KMS-11 (cell line): Measurements from ENCODE around the gene ZNF528.

Experiments used
- H2AFZ ChIP-seq: fragments of 200-600 bp; sonication (generic); 2 replicates; pipeline ENCODE4 v1.6.1; 2016; ENCODE audit warnings: antibody characterized with exemption, mixed run types, low read depth
- H3K27ac ChIP-seq: fragments of 200-600 bp; sonication (generic); 2 replicates; pipeline ENCODE4 v1.6.1; 2016; ENCODE audit warnings: mild to moderate bottlenecking, mixed run types
- H3K27me3 ChIP-seq: fragments of 200-600 bp; sonication (generic); 2 replicates; pipeline ENCODE4 v1.6.1; 2017; ENCODE audit warnings: mild to moderate bottlenecking, low read depth, mixed run types, moderate library complexity; ENCODE audit not compliant: insufficient read depth
- H3K36me3 ChIP-seq: fragments of 200-600 bp; sonication (generic); 2 replicates; pipeline ENCODE4 v1.6.1; 2017; ENCODE audit warnings: mild to moderate bottlenecking, mixed run types; ENCODE audit not compliant: insufficient read depth
- H3K4me1 ChIP-seq: fragments of 200-600 bp; sonication (generic); 2 replicates; pipeline ENCODE4 v1.6.1; 2016; ENCODE audit warnings: mild to moderate bottlenecking, low read depth, mixed run types; ENCODE audit not compliant: poor library complexity, severe bottlenecking
- H3K4me2 ChIP-seq: fragments of 200-600 bp; sonication (generic); 2 replicates; pipeline ENCODE4 v1.7.0; 2016; ENCODE audit warnings: mild to moderate bottlenecking, mixed run types
- H3K4me3 ChIP-seq: fragments of 200-600 bp; sonication (generic); IDR thresholded peaks from 2 replicates; pipeline ENCODE4 v1.6.1; 2017; ENCODE audit warnings: low read depth, low read length, mixed read lengths; ENCODE audit not compliant: insufficient read depth
- H3K79me2 ChIP-seq: fragments of 200-600 bp; sonication (generic); 2 replicates; pipeline ENCODE4 v1.6.1; 2016; ENCODE audit warnings: low read depth, mixed run types; ENCODE audit not compliant: insufficient read depth
- H3K9ac ChIP-seq: fragments of 200-600 bp; sonication (generic); 2 replicates; pipeline ENCODE4 v1.6.1; 2016; ENCODE audit warnings: mild to moderate bottlenecking, mixed run types
- H4K20me1 ChIP-seq: fragments of 200-600 bp; sonication (generic); 2 replicates; pipeline ENCODE4 v1.6.1; 2016; ENCODE audit warnings: mild to moderate bottlenecking, mixed run types; ENCODE audit not compliant: insufficient read depth
- TF ChIP-seq, protein P1 (sequence below): fragments of 200-600 bp; sonication (generic); conservative IDR thresholded peaks from 2 replicates; pipeline ENCODE4 v1.6.1; 2017; ENCODE audit warnings: low read depth, mild to moderate bottlenecking, antibody characterized with exemption, low read length, moderate library complexity, mixed read lengths

ZNF528 gene

DNA sequence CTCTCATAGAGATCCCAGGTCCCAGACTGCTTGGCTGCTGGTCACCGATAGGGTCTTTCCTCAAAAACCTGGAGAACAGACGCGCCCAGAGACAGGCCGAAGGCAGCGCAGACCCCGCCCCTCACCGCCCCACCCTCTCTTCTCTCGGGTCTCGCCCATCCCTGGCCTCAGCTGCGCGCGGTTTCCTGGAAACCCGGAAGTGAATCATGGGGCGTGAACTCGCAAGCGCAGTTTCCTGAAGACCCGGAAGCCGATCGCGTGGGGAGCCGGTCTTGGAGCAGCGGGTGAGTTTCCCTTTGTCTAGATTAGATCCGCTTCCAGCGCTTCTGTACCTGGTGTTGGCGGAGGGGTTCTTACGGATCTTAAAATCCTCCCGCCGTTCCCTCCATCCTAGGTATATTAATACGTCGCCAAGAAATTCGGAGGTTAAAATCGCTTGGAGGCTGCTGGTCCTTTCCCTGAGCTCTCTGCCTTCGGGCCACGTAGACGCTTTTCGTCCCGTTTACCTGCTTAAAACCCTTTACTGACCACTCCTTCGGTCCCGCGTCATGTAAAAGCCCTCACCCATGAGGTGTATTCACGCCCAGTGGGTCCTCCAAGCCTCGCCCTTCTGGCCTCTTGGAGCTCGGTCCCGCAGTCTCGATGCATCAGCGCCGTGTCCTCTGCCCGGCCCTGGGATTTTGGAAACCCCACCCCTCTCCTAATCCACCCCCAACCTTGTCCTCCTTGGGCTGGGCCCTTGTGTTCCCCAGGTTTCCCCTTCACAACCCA lies 55.9 kb downstream of the ZNF528 start, which contains the start of gene ZNF578:
TSS of gene ZNF578 (plus strand) at position 230 of the 771 bp plus-strand sequence. CDS start 48,293 bp downstream, outside the sequence.
- no peaks in the 10 kb centered on the region for H3K36me3 ChIP-seq
- H3K27me3 ChIP-seq = 0 out of 2 replicates have a peak, but pooled peaks cover 2% of the 10 kb centered on the region
- H3K4me1 ChIP-seq = no peaks in the 10 kb centered on the region
- H3K79me2 ChIP-seq = no peaks in the 10 kb centered on the region
- no peak within 1 kb of the TSS for H3K4me2 ChIP-seq
- H2AFZ ChIP-seq = no peak within 1 kb of the TSS
- no peak within 1 kb of the TSS for H3K4me3 ChIP-seq
- no peak within 1 kb of the TSS for H3K27ac ChIP-seq
- TF ChIP-seq, protein P1, sequence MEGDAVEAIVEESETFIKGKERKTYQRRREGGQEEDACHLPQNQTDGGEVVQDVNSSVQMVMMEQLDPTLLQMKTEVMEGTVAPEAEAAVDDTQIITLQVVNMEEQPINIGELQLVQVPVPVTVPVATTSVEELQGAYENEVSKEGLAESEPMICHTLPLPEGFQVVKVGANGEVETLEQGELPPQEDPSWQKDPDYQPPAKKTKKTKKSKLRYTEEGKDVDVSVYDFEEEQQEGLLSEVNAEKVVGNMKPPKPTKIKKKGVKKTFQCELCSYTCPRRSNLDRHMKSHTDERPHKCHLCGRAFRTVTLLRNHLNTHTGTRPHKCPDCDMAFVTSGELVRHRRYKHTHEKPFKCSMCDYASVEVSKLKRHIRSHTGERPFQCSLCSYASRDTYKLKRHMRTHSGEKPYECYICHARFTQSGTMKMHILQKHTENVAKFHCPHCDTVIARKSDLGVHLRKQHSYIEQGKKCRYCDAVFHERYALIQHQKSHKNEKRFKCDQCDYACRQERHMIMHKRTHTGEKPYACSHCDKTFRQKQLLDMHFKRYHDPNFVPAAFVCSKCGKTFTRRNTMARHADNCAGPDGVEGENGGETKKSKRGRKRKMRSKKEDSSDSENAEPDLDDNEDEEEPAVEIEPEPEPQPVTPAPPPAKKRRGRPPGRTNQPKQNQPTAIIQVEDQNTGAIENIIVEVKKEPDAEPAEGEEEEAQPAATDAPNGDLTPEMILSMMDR = no peak
- no peaks in the 10 kb centered on the region for H4K20me1 ChIP-seq
- no peak within 1 kb of the TSS for H3K9ac ChIP-seq

DNA sequence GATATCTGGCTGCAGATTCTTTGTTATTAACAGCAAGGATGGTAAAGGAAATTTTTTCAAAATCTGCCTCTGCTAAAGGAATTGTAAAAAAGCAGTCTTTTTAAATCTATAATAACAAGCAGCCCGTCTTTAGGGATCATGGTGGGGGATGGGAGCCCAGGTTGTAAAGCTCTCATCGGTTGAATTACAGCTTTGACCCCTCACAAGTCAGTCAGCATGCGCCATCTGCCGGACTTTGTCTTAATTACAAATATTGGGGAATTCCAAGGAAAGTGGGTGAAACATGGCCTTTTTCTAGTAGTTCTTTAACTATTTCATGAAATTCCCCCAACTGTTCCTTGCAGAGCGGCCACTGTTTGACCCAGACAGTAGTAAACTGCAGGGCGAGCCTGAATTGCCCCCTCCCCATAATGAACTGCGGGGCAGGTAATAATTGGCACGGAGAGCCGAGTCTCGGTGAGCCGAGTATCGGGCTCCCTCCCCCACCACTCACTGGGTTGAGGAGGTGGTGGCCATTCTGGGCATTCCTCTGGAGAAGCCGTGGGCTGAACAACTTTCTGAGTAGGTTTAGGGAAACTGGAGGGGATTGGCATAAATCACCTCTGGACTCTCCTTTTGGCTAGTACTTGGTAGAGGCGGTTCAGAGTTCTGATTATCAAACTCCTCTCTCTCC lies 67.3 kb downstream of the ZNF528 start:
- TF ChIP-seq, protein P1 = peak; percentile 64
- H3K79me2 ChIP-seq = no peaks in the 10 kb centered on the region
- H2AFZ ChIP-seq = no peak overlapping the region
- H3K27ac ChIP-seq = no peak overlapping the region
- H3K36me3 ChIP-seq = no peaks in the 10 kb centered on the region
- no peaks in the 10 kb centered on the region for H3K4me1 ChIP-seq
- no peak overlapping the region for H3K4me2 ChIP-seq
- H4K20me1 ChIP-seq = no peaks in the 10 kb centered on the region
- H3K9ac ChIP-seq = no peak overlapping the region
- H3K4me3 ChIP-seq = no peak overlapping the region
- H3K27me3 ChIP-seq = no peaks in the 10 kb centered on the region
